ENCODE measurements around the gene RAB11FIP4.
A peak's percentile ranks its signal among the peaks of the same experiment; 100 is the strongest.
"Not testable (repeated sequence)": the region's sequence is repeated elsewhere in the genome, so short reads cannot be mapped to it uniquely, and the experiment has no call there.

RAB11FIP4 gene

GRCh38 chr17:31391496-31391949, at the start of gene RAB11FIP4:
TSS of gene RAB11FIP4 (plus strand) at chr17:31391675. CDS start at chr17:31391853, 178 bp downstream.
- no peak for DNase-seq

GRCh38 chr17:31345191-31345747, 46.2 kb upstream of the RAB11FIP4 start:
- DNase-seq: not testable (repeated sequence)

GRCh38 chr17:31349454-31349853, 42.0 kb upstream of the RAB11FIP4 start:
- DNase-seq: no peak

- DNase-seq: no peak
Observed at GRCh38 chr17:31355935-31356334, 35.5 kb upstream of the RAB11FIP4 start.

- no peak for DNase-seq
Observed at GRCh38 chr17:31357091-31357490, 34.4 kb upstream of the RAB11FIP4 start.

- no peak for DNase-seq
Observed at GRCh38 chr17:31357839-31358394, 33.6 kb upstream of the RAB11FIP4 start.

GRCh38 chr17:31364012-31364411, 27.5 kb upstream of the RAB11FIP4 start:
- DNase-seq: no peak

GRCh38 chr17:31366088-31366487, 25.4 kb upstream of the RAB11FIP4 start:
- DNase-seq: no peak

- no peak for DNase-seq
Observed at GRCh38 chr17:31369266-31369665, 22.2 kb upstream of the RAB11FIP4 start.

GRCh38 chr17:31371511-31372097, 19.9 kb upstream of the RAB11FIP4 start:
- DNase-seq: no peak

GRCh38 chr17:31373150-31374093, 18.1 kb upstream of the RAB11FIP4 start:
- peak; percentile 34 for DNase-seq

GRCh38 chr17:31374094-31374447, 17.4 kb upstream of the RAB11FIP4 start:
- no peak for DNase-seq

GRCh38 chr17:31374503-31374902, 17.0 kb upstream of the RAB11FIP4 start:
- DNase-seq: no peak

- no peak for DNase-seq
Observed at GRCh38 chr17:31378638-31379037, 12.8 kb upstream of the RAB11FIP4 start.

GRCh38 chr17:31379597-31380205, 11.8 kb upstream of the RAB11FIP4 start:
- no peak for DNase-seq

- DNase-seq: no peak
Observed at GRCh38 chr17:31381165-31381668, 10.3 kb upstream of the RAB11FIP4 start.

- DNase-seq: not testable (repeated sequence)
Observed at GRCh38 chr17:31382668-31383275, 8.7 kb upstream of the RAB11FIP4 start.

- not testable (repeated sequence) for DNase-seq
Observed at GRCh38 chr17:31383488-31383887, 8.0 kb upstream of the RAB11FIP4 start.

GRCh38 chr17:31385428-31386285, 5.8 kb upstream of the RAB11FIP4 start:
- no peak for DNase-seq

GRCh38 chr17:31386542-31387075, 4.9 kb upstream of the RAB11FIP4 start:
- no peak for DNase-seq

GRCh38 chr17:31387438-31387837, 4.0 kb upstream of the RAB11FIP4 start:
- DNase-seq: no peak

Data from GF-D8 (cell line).